NCI-H1436 treated with DMSO at 0.1 percent for 48 hours (cell line): ENCODE measurements around the gene EGFL7.

ENCODE experiments used
- DNase-seq: peaks from one replicate; lab custom pipeline; 2025; lab: John Stamatoyannopoulos, UW

EGFL7 gene

DNA sequence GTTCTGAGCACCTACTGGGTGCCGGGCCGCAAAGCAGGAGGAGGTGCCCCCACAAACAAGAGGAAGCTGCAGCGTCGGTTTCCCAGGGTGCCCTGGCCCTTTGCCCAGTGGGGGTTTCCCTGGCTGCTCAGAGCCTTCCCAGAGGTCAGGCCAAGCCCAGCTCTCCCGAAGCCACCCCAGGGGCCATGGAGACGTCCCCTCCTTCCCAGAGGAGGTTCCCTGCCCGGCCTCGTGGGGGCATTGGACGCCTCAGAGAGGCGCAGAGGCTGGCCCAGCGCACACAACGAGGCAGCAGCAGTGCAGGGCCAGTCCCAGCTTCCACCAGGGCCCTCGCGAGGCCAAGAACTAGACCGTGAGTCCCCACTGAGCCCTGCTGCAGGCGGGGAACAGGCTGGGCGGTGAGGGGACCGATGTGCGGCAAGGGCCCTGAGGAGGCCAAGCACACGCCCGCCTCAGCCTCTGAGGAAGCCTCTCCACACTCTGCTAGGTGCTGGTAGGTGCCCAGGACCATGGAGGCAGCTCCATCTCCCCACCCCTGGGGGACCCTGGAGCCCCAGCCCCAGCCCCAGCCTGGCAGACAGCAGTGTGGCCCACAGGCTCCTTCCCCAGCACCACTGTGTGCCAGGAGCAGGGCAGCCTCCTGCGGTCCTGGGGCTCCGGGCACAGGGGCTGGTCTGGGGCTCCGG is 56.6 kb downstream of the EGFL7 start:
- DNase-seq = no peak

- DNase-seq = no peak
Measured at GRCh38 chr9:136720251-136720897, 57.7 kb downstream of the EGFL7 start.

GRCh38 chr9:136720898-136721338 is 58.2 kb downstream of the EGFL7 start:
- no peak for DNase-seq

- DNase-seq = no peak
Measured at GRCh38 chr9:136721339-136722092, 58.8 kb downstream of the EGFL7 start.
